ENCODE data around the gene KCTD1.

DNA sequence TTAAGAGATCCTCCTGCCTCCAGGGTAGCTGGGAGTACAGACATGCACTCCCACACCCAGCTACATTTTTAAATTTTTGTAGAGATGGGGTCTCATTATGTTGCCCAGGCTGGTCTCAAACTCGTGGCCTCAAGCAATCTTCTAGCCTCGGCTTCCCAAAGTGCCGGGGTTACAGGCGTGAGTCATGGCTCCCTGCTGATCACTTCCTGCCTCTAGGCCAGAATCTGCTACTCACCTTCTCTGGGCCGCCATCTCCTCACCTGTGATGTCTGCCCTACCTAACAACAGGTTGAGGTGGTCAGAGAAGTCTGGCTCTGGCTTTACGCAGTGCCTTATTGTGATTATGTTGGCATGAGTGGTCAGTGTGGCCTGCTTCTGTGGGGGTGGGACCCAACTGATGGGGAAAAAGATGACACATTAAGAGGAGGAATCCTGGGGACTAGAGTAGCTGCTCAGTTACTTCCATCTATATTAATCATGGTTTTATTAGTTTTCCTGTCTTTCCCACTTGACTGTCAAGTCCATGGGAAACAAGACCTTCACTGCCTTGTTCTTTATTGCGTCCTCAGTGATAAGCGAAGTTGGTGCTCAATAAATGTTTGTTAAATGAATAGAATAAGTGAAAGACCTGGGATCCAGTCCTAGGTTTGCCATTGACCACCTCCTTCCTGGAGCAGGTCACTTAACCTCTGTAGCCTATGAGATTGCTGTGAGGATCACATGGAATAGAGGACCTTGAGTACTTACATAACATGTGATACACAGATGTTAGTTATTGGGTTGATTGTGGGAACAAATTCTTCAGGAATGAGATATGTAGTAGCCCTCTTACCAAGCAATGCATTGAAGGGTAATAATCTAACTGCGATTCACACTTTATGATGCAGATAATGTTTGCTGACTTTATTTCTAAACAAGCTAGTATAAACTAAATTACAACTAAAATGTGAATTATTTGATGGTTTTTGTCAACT, 15.7 kb downstream of the KCTD1 start:
- no peak for TF ChIP-seq YY1 (IDR thresholded peaks at IDR 0.05; ENCODE audit: insufficient read depth, insufficient read length)
- TF ChIP-seq ZNF274 (IDR thresholded peaks at IDR 0.05; ENCODE audit: low read depth, low read length): no peak
